Activated T-cell treated with anti-CD3 and anti-CD28 coated beads for 24 hours (primary cell): Measurements from ENCODE around the gene CDK10.

Source experiments
- DNase-seq: peaks from one replicate; pipeline ENCODE4 v3.0.0-alpha.2; 2020; ENCODE audit warnings: low read depth

CDK10 gene

DNA sequence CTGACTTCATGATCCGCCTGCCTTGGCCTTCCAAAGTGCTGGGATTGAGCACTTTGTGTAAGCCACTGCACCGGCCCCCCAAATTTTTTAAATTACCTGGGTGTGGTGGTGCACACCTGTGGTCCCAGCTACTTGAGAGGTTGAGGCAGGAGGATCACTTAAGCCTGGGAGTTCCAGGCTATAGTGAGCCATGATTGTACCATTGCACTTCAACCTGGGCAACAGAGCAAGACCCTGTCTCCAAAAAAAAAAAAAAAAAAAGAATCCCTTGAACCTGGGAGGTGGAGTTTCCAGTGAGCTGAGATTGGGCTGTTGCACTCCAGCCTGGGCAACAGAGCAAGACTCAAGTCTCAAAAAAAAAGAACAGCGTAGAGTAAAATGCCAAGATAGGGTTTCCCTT is 50.1 kb downstream of the CDK10 start:
- DNase-seq = no peak

DNA sequence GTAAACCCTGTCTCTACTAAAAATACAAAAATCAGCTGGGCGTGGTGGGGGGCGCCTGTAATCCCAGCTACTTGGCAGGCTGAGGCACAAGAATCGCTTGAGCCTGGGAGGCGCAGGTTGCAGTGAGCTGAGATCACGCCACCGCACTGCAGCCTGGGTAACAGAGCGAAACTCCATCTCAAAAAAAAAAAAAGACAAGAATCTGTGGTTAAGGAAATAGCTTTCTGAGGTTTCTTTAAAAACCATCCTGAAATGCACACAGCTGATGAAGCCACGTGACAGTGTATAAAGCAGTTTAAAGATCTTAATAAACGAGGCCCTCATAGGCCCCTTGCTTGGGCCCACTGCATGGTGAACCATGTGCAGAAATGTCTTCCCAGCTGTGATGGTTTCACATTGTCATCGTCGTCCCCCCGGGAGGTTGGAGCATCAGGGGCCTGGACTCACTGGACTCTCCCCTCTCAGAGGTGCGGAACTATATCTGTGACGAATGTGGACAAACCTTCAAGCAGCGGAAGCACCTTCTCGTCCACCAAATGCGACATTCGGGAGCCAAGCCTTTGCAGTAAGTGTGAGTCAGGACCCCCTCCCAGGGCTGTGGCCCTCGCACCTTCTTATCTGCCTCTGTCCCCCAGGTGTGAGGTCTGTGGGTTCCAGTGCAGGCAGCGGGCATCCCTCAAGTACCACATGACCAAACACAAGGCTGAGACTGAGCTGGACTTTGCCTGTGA is 51.0 kb downstream of the CDK10 start:
- DNase-seq = peak; percentile 33

DNA sequence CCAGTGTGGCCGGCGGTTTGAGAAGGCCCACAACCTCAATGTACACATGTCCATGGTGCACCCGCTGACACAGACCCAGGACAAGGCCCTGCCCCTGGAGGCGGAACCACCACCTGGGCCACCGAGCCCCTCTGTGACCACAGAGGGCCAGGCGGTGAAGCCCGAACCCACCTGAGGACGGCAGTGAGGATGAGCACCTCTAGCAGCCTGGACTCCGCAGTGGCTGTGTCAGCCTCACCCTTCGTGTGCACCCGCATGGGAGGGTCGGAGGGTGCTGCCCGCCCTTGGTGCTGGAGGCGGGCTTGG is 51.5 kb downstream of the CDK10 start:
- no peak for DNase-seq

DNA sequence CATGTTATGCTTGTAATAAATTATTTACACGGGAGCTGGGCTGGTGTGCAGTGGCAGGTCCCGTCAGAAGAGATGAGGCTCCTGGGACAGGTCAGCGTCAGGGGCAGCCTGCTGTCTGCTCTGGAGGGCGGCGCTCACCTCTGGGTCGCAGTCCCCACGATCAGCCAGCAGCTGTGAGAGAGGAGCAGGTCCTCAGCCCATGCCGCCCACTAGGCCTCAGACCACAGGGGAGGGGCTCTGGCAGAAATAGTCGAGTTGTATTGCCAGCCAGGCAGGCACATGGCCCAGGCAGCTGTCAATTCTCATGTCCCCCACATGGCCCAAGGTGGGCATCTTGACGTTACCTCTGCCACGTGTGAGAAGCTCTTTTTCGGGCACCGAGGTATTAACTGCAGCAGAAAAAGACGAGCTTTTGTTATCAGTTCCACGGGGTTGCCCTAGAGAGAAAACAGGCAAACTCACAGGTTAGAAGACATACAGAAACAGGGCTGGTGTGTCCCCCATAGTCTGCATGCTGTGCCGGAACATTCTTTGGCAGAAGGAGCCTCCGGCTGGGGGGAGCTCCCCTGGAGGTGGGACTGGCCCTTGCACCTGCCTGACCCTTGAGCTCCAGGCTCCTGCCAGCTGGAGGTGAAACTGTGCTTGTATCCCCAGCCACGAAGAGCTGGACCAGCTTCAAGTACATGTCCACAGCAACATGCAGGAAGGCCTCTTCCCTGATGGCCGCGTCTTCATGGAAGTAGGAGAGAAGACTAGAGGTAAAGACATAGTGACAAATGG is 52.2 kb downstream of the CDK10 start:
- no peak for DNase-seq

DNA sequence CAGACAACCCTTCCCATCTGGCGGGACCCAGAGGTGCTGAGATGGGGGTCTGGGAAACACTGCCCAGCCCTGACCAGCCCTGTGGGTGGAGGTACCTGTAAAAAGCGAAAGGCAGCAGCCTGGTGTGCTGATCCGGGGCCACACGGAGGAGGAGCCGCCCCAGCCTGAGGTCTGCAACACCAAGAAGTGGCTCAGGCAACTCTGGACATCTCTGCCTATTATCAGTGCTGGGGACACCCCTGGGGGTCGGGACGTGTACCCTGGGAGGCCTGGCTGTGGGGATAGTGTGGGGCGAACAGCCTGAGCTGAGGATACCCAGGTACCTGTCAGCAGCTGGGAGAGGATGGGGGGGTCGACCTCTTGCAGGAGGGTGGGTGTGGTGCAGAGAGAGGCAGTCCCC is 52.9 kb downstream of the CDK10 start:
- DNase-seq = no peak

DNA sequence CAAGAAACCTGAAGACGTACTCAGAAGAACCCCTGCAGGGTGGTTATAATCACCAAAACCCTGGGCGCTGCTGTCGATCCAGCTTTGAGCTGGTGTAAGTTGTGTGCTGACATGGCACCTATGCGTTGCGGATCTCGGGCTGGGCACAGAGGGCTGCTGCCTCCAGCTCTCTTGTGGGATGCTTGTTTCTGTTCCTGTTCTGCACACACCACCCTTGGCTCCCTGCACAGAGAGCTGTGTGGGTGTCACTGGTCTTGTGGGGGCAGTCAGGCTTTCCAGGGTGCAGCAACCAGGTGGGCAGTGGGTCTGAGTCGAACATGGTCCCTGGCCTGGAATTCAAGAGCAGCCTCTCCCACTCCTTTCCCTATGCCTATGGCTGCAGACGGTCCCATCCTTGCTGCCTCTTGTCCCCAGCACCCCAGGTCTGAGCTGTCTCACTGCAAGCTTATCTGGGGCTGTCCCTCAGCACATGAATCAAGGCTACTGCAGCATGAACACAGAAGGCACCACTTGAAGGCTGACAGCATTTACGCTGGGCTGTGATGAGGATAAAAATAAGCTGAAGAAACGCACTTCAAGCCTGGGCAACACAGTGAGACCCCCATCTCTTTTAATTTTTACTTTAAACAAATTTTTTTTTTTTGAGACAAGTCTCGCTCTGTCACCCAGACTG is 55.0 kb downstream of the CDK10 start:
- no peak for DNase-seq

DNA sequence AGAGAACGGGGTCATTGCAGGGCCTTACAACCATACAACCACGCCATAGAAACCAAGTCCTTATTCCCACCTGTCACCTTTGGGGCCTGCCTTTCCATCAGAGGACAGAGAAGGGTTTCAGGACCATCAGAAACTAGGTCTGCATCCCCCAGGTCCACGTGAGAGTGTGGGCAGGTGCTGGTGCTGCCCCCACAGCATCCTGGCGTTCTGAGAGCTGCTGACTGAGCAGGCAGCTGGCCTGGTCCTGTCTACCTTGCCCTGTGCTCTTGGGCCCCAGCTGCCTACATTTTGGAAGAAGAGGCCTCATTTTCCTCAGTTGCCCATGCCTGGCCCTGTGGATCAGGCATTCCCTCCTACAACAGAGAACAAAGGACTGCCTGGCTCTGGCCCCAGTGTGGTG is 56.5 kb downstream of the CDK10 start:
- DNase-seq = no peak

DNA sequence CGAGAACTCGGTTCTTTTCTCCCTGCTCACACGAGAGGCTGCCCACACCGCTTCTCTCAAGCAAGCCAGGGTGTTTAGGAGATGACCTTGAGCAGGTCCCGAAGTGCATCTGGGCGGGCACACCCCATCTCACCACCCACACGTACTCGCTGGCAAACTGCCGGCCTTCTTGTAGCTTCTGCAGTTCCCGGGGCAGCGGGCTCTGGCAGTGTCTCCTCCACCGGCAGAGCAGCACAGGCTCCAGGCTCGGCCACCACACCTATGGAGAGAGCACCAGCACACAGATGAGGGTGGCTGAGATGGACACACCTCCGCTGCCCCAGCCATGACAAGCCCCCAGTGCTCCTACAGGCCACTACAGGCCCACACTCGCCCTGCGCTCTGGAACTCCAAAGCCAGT is 58.3 kb downstream of the CDK10 start:
- DNase-seq = no peak
